Lower lobe of right lung (tissue), 2 donors: ENCODE measurements around the gene CPNE2. TPM values are rescaled to one million over a fixed set of nuclear protein-coding genes. Genes with fewer than 3 reads are reported as not detected.
"Not testable (repeated sequence)": the region's sequence is repeated elsewhere in the genome, so short reads cannot be mapped to it uniquely, and the experiment has no call there.

Experiments used
- ATAC-seq, 2 donors: fragments of 200-7000 bp; cut with Tn5 transposase; one replicate each; pipeline ENCODE4 v1.9.1; 2020 to 2022; ENCODE audit warnings: mild to moderate bottlenecking in 2 of 2, moderate library complexity in 2 of 2
- DNase-seq: peaks from one replicate; pipeline ENCODE4 v3.0.0-alpha.2; 2020
- H3K27ac ChIP-seq: fragments of 200-600 bp; one replicate; pipeline ENCODE4 v1.8.0; 2022
- H3K27me3 ChIP-seq: fragments of 200-600 bp; one replicate; pipeline ENCODE4 v1.8.0; 2022; ENCODE audit warnings: low read depth
- H3K36me3 ChIP-seq: fragments of 200-600 bp; one replicate; pipeline ENCODE4 v1.8.0; 2022; ENCODE audit warnings: mild to moderate bottlenecking
- H3K4me1 ChIP-seq: fragments of 200-600 bp; one replicate; pipeline ENCODE4 v1.8.0; 2022
- H3K4me3 ChIP-seq: fragments of 200-600 bp; one replicate; pipeline ENCODE4 v1.8.0; 2022; ENCODE audit warnings: mild to moderate bottlenecking
- H3K9me3 ChIP-seq: fragments of 200-600 bp; one replicate; pipeline ENCODE4 v1.8.0; 2022
- intact Hi-C: fragments of 100-400 bp; cut with DNase I; formaldehyde crosslinking; loops from one replicate; pipeline ENCODE4 v1.11.0; 2022
- total RNA-seq: library from RNA; stranded (reverse); fragmentation: NEBNext Ultra II Directional; extraction: Animal tissue kit (Norgen Biotek cat#: 25700); gene quantifications from one replicate; pipeline ENCODE4 v1.2.1, GENCODE V29; 2021
- TF ChIP-seq, protein P1 (sequence below): fragments of 200-600 bp; IDR thresholded peaks from one replicate; pipeline ENCODE4 v1.8.0; 2022; ENCODE audit warnings: antibody characterized with exemption, mild to moderate bottlenecking
- donor health status: DM: no; HTN: yes; CAD: no; lungs with severe emphysema.

Gene CPNE2
- total RNA-seq, 1 donor from 2014 or later = 55.3 TPM

DNA sequence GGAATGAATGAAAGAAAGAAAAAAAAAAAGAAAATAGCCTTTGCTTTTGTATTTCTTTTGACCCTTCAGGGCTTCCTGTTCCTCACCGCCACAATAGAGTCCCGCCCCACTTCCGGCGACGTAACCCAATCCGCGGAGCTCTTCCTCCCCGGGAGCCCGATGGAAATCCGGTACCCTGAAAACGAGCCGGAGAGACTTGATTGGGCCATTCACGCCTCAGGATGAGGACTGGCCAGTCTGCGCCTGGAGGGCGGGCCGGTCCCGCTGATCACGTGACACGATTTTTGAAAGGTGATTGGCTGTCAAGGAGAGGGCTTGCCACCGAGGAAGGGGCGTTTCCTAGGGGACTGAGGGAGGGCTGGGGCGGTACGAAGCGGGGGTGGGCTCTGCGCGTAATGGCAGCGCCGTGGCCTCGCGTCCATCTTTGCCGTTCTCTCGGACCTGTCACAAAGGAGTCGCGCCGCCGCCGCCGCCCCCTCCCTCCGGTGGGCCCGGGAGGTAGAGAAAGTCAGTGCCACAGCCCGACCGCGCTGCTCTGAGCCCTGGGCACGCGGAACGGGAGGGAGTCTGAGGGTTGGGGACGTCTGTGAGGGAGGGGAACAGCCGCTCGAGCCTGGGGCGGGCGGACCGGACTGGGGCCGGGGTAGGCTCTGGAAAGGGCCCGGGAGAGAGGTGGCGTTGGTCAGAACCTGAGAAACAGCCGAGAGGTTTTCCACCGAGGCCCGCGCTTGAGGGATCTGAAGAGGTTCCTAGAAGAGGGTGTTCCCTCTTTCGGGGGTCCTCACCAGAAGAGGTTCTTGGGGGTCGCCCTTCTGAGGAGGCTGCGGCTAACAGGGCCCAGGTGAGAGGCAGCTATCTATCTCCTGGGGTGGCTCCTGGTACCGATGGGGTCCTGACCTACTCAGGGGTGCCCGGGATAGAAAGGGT is 93.8 kb downstream of the CPNE2 start, which contains the start of the genes PSME3IP1 and RSPRY1:
Gene PSME3IP1 (minus strand): TSS at position 95 of the 927 bp plus-strand sequence. CDS start 12,185 bp downstream, outside the sequence.
Gene RSPRY1 (plus strand): TSS at position 385 of the 927 bp plus-strand sequence. CDS start 18,330 bp downstream, outside the sequence.
- Histone ChIP-seq H3K4me1 (peaks cover 29% of the 10 kb centered on the region), H3K4me3 (peak within 1 kb of the TSS; percentile 93), H3K27me3 (no peaks in the 10 kb centered on the region), H3K36me3 (no peaks in the 10 kb centered on the region), H3K27ac (peak within 1 kb of the TSS; percentile 91), H3K9me3 (no peaks in the 10 kb centered on the region)
- intact Hi-C loops = no loop called here
- DNase-seq (peak; percentile 98), ATAC-seq (peak; percentile 97 to 98)
- TF ChIP-seq, protein P1, sequence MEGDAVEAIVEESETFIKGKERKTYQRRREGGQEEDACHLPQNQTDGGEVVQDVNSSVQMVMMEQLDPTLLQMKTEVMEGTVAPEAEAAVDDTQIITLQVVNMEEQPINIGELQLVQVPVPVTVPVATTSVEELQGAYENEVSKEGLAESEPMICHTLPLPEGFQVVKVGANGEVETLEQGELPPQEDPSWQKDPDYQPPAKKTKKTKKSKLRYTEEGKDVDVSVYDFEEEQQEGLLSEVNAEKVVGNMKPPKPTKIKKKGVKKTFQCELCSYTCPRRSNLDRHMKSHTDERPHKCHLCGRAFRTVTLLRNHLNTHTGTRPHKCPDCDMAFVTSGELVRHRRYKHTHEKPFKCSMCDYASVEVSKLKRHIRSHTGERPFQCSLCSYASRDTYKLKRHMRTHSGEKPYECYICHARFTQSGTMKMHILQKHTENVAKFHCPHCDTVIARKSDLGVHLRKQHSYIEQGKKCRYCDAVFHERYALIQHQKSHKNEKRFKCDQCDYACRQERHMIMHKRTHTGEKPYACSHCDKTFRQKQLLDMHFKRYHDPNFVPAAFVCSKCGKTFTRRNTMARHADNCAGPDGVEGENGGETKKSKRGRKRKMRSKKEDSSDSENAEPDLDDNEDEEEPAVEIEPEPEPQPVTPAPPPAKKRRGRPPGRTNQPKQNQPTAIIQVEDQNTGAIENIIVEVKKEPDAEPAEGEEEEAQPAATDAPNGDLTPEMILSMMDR = no peak

DNA sequence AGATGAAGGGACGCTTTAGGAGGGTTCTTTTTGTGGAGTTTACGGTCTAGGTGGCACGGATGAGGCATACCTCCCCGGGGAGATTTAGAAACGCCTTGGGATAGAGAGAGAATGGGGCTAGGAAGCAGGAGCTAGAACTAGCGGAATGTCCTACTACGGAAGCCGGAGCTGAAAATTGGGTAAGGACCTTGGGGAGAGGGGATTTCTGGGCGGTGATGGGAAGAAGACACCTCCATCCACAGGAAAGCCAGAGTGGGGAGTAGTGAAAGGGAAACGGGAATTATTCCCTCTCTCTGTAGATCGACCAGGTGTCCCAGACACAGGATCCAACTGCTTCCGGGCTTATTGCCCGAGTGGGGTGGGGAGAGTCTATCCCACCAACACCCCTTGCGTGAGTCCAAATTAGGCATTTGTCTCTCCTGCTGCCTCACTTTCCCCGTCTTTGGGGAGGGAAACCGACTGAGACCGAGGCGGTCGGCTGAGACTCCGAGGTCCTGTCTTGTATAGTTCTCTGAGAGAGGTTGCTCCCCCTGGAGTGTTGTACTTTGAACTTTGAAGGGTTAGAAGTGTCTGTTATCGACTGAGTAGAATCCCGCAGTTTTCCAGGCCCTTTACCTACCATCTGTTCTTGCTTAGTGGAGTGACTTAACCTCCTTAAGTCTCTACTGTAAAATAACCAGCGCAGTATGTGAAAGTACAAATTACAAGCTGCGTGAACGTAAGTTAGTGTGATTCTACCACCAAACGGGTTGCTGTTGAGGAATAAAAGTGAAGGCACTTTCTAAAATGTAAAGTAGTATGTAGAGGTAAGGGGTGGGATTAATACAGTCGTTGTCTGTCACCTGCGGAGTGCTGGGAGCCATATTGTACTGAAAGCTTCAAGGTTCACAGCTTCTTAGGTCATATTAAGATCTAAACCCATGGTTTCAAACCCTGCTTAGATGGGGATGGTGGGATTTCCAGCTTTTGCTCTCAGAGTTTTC is 94.8 kb downstream of the CPNE2 start:
- Histone ChIP-seq H3K4me3 (peak overlapping the region; percentile 93), H3K4me1 (peaks cover 36% of the 10 kb centered on the region), H3K36me3 (no peaks in the 10 kb centered on the region), H3K9me3 (no peaks in the 10 kb centered on the region), H3K27me3 (no peaks in the 10 kb centered on the region), H3K27ac (peak overlapping the region; percentile 91)
- TF ChIP-seq, protein P1 = no peak
- ATAC-seq (peak; percentile 3 to 15), DNase-seq (no peak)
- intact Hi-C loops = no loop called here

DNA sequence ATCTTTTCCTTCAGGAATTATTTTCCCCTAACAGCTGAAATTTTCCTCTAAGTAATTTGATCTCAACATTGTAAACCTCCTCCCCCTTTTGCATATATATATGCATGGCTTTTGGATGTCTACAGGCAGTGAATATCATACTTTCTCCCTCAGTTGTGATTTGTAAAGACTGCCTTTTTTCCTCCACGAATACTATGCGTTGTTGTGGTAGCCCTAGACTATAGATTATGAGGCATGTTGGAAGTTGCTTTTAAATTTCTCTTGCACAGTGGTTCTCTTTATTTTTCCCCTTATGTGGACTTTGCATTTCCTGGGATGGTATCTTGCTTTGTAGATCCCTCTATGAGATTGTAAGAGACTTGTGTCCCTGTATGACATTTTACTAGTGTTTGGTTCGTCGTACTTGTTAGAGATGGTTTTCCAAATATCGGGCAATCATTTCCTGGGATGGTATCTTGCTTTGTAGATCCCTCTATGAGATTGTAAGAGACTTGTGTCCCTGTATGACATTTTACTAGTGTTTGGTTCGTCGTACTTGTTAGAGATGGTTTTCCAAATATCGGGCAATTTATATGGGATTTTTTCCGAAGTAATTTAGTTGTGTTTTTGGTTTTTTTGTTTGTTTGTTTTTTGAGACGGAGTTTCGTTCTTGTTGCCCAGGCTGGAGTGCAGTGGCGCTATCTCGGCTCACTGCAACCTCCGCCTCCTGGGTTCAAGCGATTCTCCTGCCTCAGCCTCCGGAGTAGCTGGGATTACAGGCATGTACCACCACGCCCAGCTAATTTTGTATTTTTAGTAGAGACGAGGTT is 95.7 kb downstream of the CPNE2 start:
- intact Hi-C loops, H3K9me3 ChIP-seq, DNase-seq, H3K36me3 ChIP-seq, ATAC-seq, H3K27me3 ChIP-seq: not testable (repeated sequence)
- Histone ChIP-seq H3K4me1 (peaks cover 39% of the 10 kb centered on the region), H3K4me3 (peak overlapping the region; percentile 93), H3K27ac (peak overlapping the region; percentile 91)

DNA sequence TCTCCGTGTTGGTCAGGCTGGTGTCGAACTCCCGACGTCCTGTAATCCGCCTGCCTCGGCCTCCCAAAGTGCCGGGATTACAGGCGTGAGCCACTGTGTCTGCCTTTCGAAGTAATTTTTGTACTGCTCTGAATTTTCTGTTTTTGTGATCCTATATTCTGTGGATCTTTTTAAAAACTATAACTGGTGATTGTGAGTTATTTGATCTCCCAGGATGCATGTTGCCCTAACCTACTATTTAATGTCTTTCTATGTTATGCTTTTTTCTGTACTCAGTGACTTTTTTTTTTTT is 96.3 kb downstream of the CPNE2 start:
- peaks cover 45% of the 10 kb centered on the region for H3K4me1 ChIP-seq
- intact Hi-C loops = no loop called here
- H3K9me3 ChIP-seq = no peaks in the 10 kb centered on the region
- no peak for DNase-seq
- ATAC-seq = no peak
- no peaks in the 10 kb centered on the region for H3K27me3 ChIP-seq
- TF ChIP-seq, protein P1 = no peak
- no peak overlapping the region for H3K4me3 ChIP-seq
- H3K36me3 ChIP-seq = no peaks in the 10 kb centered on the region
- H3K27ac ChIP-seq = no peak overlapping the region

DNA sequence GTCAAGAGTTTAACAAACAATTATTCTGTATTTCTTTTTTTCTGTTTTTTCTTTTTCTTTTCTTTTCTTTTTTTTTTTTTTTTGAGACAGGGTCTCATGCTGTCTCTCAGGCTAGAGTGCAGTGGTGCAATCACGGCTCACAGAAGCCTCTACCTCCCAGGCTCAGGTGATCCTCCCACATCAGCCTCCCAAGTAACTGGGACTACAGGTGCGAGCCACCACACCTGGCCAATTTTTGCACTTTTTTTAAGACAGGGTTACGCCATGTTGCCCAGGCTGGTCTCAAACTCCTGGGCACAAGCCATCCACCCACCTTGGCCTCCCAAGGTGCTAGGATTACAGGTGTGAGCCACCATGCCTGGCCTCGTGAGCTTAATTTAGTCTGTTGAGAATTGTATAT is 97.1 kb downstream of the CPNE2 start:
- intact Hi-C loops, H3K36me3 ChIP-seq, H3K4me3 ChIP-seq, H3K27me3 ChIP-seq, H3K27ac ChIP-seq, H3K9me3 ChIP-seq, ATAC-seq, DNase-seq: not testable (repeated sequence)
- peaks cover 49% of the 10 kb centered on the region for H3K4me1 ChIP-seq

DNA sequence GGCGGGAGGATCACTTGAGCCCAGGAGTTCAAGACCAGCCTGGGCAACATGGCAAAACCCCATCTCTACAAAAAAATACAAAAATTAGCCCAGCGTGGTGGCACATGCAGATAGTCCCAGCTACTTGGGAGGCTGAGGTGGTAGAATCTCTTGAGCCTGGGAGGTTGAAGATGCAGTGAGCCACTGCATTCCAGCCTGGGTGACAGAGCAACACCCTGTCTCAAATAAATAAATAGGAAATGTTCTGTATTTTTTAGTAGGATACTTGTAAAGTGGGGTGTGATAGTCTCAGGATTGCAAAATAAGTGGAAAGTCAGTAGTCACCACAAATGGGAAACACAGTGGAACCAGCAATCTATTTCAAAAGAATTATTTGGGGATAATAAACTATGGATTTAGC is 97.8 kb downstream of the CPNE2 start:
- Histone ChIP-seq H3K9me3 (no peaks in the 10 kb centered on the region), H3K27me3 (no peaks in the 10 kb centered on the region), H3K4me1 (peaks cover 46% of the 10 kb centered on the region), H3K4me3 (no peak overlapping the region), H3K36me3 (no peaks in the 10 kb centered on the region), H3K27ac (no peak overlapping the region)
- DNase-seq (no peak), ATAC-seq (no peak)
- TF ChIP-seq, protein P1 = no peak
- intact Hi-C loops = no loop called here
